Osteoblast (primary cell): ENCODE results near the gene SLC9A3. TPM values are rescaled to one million over a fixed set of nuclear protein-coding genes. Genes with fewer than 3 reads are reported as not detected.

Experiments used
- DNase-seq: peaks from one replicate; pipeline ENCODE4 v3.0.0; 2011; ENCODE audit warnings: low spot score, mixed read lengths; ENCODE audit not compliant: insufficient read length; ENCODE audit errors: missing footprints
- H2AFZ ChIP-seq: 2 replicates; pipeline ENCODE4 v1.6.0; 2011; ENCODE audit warnings: mild to moderate bottlenecking, low read length
- H3K27ac ChIP-seq: 2 replicates; pipeline ENCODE4 v1.5.1; 2011; ENCODE audit warnings: mild to moderate bottlenecking, low read depth, low read length, moderate library complexity
- H3K27me3 ChIP-seq: 2 replicates; pipeline ENCODE4 v1.6.0; 2012; ENCODE audit warnings: mild to moderate bottlenecking, control low read depth, inconsistent platforms, low read length, moderate library complexity; ENCODE audit not compliant: insufficient read depth
- H3K36me3 ChIP-seq: 2 replicates; pipeline ENCODE4 v1.5.1; 2011; ENCODE audit warnings: mild to moderate bottlenecking, low read length, control low read depth, moderate library complexity; ENCODE audit not compliant: insufficient read depth
- H3K4me1 ChIP-seq: 2 replicates; pipeline ENCODE4 v1.5.1; 2011; ENCODE audit warnings: mild to moderate bottlenecking, low read length, control low read depth, moderate library complexity; ENCODE audit not compliant: insufficient read depth
- H3K4me2 ChIP-seq: 2 replicates; pipeline ENCODE4 v1.6.0; 2011; ENCODE audit warnings: mild to moderate bottlenecking, low read length; ENCODE audit not compliant: insufficient read depth
- H3K4me3 ChIP-seq: fragments of 200-600 bp; sonication (generic); 3 replicates; pipeline ENCODE4 v1.5.1; 2012; ENCODE audit warnings: mild to moderate bottlenecking, low read length, inconsistent platforms; ENCODE audit not compliant: insufficient read depth
- H3K79me2 ChIP-seq: 2 replicates; pipeline ENCODE4 v1.6.0; 2012; ENCODE audit warnings: mild to moderate bottlenecking, low read length, control low read depth, inconsistent platforms; ENCODE audit not compliant: insufficient read depth
- H3K9me3 ChIP-seq: 2 replicates; pipeline ENCODE4 v1.5.1; 2011; ENCODE audit warnings: low read depth, low read length, control low read depth
- H4K20me1 ChIP-seq: 2 replicates; pipeline ENCODE4 v1.6.0; 2012; ENCODE audit warnings: mild to moderate bottlenecking, low read length, control low read depth; ENCODE audit not compliant: insufficient read depth
- total RNA-seq: library from RNA; depleted of rRNA; stranded (reverse); fragments of >200 nt; gene quantifications from 2 replicates; pipeline ENCODE4 v1.2.3, GENCODE V29; 2012
- TF ChIP-seq, protein P1 (sequence below): IDR thresholded peaks from 2 replicates; pipeline ENCODE4 v1.5.1; 2011; ENCODE audit warnings: mild to moderate bottlenecking, low read depth, low read length, moderate library complexity; ENCODE audit errors: extremely low read depth

The SLC9A3 gene
- total RNA-seq, 1 donor = 1.4 TPM

DNA sequence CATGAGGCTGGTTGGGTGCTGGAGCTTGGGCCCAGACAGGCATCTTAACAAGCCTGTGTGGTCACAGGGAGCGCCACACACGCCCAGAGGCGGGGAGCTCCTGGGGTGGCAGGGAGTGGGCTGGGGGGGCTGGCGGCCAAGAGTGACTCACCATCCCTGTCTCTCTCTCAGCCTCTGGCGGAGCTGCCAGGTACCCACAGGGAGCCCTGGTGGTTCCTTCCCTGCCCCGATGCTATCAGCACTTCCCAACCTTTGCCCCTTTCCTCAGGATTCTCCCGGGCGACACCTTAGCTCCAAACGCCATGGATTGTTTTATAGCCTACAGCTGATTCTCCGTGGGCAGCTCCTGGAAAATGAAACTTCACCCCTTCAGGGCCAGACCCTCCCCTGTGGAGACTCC, 5.5 kb downstream of the SLC9A3 start:
- H3K27ac ChIP-seq = no peak overlapping the region
- no peak overlapping the region for H2AFZ ChIP-seq
- H4K20me1 ChIP-seq = no peaks in the 10 kb centered on the region
- H3K4me3 ChIP-seq = no peak overlapping the region
- H3K4me2 ChIP-seq = no peak overlapping the region
- H3K27me3 ChIP-seq = peaks cover 37% of the 10 kb centered on the region
- no peaks in the 10 kb centered on the region for H3K79me2 ChIP-seq
- no peaks in the 10 kb centered on the region for H3K9me3 ChIP-seq
- TF ChIP-seq, protein P1, sequence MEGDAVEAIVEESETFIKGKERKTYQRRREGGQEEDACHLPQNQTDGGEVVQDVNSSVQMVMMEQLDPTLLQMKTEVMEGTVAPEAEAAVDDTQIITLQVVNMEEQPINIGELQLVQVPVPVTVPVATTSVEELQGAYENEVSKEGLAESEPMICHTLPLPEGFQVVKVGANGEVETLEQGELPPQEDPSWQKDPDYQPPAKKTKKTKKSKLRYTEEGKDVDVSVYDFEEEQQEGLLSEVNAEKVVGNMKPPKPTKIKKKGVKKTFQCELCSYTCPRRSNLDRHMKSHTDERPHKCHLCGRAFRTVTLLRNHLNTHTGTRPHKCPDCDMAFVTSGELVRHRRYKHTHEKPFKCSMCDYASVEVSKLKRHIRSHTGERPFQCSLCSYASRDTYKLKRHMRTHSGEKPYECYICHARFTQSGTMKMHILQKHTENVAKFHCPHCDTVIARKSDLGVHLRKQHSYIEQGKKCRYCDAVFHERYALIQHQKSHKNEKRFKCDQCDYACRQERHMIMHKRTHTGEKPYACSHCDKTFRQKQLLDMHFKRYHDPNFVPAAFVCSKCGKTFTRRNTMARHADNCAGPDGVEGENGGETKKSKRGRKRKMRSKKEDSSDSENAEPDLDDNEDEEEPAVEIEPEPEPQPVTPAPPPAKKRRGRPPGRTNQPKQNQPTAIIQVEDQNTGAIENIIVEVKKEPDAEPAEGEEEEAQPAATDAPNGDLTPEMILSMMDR = no peak
- no peaks in the 10 kb centered on the region for H3K36me3 ChIP-seq
- DNase-seq = no peak
- H3K4me1 ChIP-seq = no peaks in the 10 kb centered on the region

DNA sequence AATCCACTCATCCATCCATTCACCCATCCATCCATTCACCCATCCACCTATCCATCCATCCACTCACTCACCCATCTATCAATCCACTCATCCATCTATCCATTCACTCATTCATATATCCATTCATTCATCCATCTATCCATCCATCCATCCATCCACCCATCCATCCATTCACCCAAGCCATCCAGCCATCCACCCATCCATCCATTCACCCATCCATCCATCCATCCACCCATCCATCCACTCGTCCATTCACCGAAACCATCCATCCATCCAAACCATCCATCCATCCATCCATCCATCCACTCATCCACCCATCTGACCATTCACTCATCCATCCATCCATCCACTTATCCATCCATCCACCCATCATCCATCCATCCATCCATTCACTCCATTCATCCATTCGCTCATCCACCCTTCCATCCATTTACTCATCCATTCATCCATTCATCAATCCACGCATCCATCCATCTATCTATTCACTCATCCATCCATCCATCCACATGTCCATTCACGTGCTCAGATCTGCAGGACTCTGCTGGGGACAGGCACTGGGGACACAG, 6.6 kb downstream of the SLC9A3 start:
- no peaks in the 10 kb centered on the region for H3K9me3 ChIP-seq
- no peaks in the 10 kb centered on the region for H3K36me3 ChIP-seq
- H2AFZ ChIP-seq = no peak overlapping the region
- no peak overlapping the region for H3K4me2 ChIP-seq
- no peak overlapping the region for H3K27ac ChIP-seq
- H3K4me3 ChIP-seq = no peak overlapping the region
- H4K20me1 ChIP-seq = no peaks in the 10 kb centered on the region
- no peaks in the 10 kb centered on the region for H3K4me1 ChIP-seq
- H3K79me2 ChIP-seq = no peaks in the 10 kb centered on the region
- no peak for DNase-seq
- peaks cover 26% of the 10 kb centered on the region for H3K27me3 ChIP-seq
- TF ChIP-seq, protein P1 = no peak

DNA sequence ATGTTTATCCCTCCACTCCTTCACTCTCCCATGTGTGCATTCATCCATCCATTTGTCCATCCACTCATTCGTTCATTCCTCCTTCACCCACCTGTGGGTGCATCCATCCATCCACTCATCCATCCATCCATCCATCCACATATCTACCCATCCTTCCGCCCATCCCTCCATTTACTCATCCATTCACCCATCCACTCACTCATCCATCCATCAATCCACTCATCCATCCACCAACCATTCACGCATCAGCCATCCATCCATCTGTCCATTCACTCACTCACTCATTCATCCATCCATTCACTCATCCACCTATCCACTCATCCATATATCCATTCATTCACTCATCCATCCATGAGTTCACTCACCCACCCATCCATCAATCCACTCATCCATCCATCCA, 7.3 kb downstream of the SLC9A3 start:
- H2AFZ ChIP-seq = no peak overlapping the region
- no peak overlapping the region for H3K4me2 ChIP-seq
- H3K27me3 ChIP-seq = peaks cover 21% of the 10 kb centered on the region
- no peaks in the 10 kb centered on the region for H4K20me1 ChIP-seq
- H3K4me1 ChIP-seq = no peaks in the 10 kb centered on the region
- H3K27ac ChIP-seq = no peak overlapping the region
- TF ChIP-seq, protein P1 = no peak
- no peaks in the 10 kb centered on the region for H3K79me2 ChIP-seq
- no peak overlapping the region for H3K4me3 ChIP-seq
- no peaks in the 10 kb centered on the region for H3K36me3 ChIP-seq
- no peaks in the 10 kb centered on the region for H3K9me3 ChIP-seq
- no peak for DNase-seq

DNA sequence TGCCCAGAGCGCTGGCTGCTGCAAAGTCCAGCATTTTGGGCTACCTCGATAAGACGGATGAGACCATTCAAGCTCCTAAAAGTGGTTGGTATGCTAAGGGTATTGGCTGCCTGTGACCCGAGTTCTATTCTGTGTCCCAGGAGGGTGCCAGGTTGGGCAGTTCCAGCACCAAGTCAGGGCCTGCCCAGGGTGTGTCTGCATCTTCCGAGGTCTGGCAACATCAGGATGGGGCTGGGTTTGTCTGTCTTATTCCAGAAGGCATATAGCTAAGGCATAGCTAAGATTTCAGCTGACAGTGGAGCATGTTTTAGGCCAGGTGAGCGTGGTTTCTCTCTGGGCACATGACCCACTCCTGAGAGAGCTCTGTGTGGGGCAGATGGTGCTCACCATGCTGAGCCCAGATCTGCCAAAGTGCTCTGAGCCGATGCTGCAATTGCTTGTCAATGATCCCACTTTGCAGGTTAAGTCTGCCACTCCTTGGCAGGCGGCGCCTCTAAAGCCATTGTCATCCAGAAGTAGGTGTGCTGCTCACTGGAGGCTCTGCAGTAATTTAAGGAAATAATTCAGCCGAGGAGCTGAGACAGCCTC, 7.8 kb downstream of the SLC9A3 start:
- Histone ChIP-seq H3K27ac (no peak overlapping the region), H3K4me2 (no peak overlapping the region), H3K4me3 (no peak overlapping the region), H3K36me3 (no peaks in the 10 kb centered on the region), H3K27me3 (peaks cover 27% of the 10 kb centered on the region), H4K20me1 (no peaks in the 10 kb centered on the region), H3K4me1 (no peaks in the 10 kb centered on the region), H3K79me2 (no peaks in the 10 kb centered on the region), H2AFZ (no peak overlapping the region), H3K9me3 (no peaks in the 10 kb centered on the region)
- no peak for DNase-seq
- TF ChIP-seq, protein P1 = no peak
